ENCODE data around the gene OR6B2. TPM values are rescaled to one million over a fixed set of nuclear protein-coding genes. Genes with fewer than 3 reads are reported as not detected.

The OR6B2 gene
- total and polyA plus RNA-seq, 8 donors, result not detected

DNA sequence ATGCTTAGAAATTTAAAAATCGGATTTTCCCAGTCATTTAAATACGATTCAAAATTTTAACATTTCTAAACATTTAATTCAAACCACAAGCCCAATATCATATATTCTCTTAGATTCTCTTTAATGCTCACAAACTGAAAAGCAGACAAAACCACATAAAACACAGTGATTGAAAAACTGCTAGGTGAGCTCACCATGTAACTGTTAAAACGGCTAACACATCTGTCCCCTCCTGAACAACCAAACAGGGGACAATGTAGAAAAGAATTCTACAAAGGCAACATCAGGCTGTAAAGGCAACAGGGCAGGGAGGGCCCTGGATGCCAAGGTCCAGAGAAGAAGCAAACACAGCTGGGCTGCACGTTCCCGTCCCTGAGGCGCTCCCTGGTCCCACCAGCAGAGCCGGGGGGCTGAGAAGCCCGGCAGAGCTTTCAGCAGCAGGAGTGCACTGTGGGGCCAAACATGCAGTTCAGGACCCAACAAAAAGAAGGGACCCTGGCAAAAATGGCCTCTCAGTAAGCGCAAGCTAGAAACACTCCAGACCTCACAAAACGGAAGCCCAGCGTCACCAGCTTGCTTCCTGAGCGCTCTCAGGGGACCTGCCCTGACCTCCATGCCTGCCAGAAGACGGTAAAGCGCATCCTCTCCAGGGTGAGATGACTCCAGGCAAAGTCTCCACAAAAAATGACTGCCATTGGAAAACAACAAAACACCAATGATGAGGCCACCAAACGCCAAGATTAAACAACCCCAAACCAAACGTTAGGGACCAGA, 45.6 kb downstream of the OR6B2 start:
- Histone ChIP-seq H3K27me3 (no peaks in the 10 kb centered on the region), H3K36me3 (peaks cover 39 to 92% (median 91%) of the 10 kb centered on the region in 4 donors), H3K4me3 (no peak overlapping the region), H3K27ac (no peak overlapping the region), H3K4me1 (no peaks in the 10 kb centered on the region), H3K9me3 (peaks cover 0 to 7% (median 2%) of the 10 kb centered on the region in 4 donors)
- TF ChIP-seq, protein P1, sequence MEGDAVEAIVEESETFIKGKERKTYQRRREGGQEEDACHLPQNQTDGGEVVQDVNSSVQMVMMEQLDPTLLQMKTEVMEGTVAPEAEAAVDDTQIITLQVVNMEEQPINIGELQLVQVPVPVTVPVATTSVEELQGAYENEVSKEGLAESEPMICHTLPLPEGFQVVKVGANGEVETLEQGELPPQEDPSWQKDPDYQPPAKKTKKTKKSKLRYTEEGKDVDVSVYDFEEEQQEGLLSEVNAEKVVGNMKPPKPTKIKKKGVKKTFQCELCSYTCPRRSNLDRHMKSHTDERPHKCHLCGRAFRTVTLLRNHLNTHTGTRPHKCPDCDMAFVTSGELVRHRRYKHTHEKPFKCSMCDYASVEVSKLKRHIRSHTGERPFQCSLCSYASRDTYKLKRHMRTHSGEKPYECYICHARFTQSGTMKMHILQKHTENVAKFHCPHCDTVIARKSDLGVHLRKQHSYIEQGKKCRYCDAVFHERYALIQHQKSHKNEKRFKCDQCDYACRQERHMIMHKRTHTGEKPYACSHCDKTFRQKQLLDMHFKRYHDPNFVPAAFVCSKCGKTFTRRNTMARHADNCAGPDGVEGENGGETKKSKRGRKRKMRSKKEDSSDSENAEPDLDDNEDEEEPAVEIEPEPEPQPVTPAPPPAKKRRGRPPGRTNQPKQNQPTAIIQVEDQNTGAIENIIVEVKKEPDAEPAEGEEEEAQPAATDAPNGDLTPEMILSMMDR (IDR thresholded peaks at IDR 0.05), result no peak
- no peak for TF ChIP-seq POLR2A (IDR thresholded peaks at IDR 0.05)
- no peak for TF ChIP-seq POLR2AphosphoS5 (IDR thresholded peaks at IDR 0.05)
- TF ChIP-seq EP300 (IDR thresholded peaks at IDR 0.05), result no peak
- WGBS, 5 donors, result 95 to 97% (median 96%) methylated on average over 16 of the region's 16 CpGs
- intact Hi-C loops (cut with DNase I; ENCODE audit: low total_unique reads), result loop anchor here (10.0 kb wide), 1 partner anchor 950 kb away; no protein-coding TSS in a partner anchor
- no peak for DNase-seq

DNA sequence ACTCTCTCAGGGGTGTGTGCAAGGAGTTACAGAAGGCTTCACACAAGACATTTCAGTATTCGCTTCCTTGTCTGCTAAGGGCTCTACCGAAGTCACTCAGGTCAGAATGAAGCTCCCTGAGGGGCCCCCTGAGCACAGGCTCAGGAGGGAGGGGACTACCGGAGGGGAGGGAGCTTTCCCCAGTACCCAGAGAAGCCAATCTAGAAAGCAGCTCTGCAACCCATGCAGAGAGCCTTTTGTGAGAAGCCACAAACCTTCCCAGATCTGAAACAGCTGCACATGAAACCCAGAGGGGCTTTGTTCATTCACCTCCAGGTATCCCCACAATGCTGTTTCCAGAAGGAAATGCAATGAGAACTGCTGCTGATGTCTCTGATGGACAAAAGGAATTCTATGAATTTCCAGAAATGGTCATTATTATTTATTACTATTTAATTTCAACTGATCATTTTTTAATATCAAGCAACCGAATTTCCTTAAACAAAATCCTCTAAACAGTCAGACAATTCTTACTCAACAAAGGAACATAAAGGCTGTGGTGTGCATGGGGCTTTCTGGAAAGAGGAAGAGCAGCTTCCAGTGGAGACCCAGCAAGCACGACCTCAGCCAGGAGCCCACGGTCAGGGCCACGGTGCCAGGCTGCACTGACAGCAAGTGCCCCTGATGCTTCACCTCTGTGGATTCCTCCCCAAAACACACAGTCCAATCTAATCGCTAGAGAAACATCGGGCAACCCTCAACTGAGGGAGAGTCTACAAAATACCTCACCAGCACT, 47.0 kb downstream of the OR6B2 start:
- TF ChIP-seq POLR2AphosphoS5 (IDR thresholded peaks at IDR 0.05) (no peak), POLR2A (IDR thresholded peaks at IDR 0.05) (no peak), EP300 (IDR thresholded peaks at IDR 0.05) (no peak)
- peaks cover 0 to 7% (median 2%) of the 10 kb centered on the region in 4 donors for H3K9me3 ChIP-seq
- H3K4me3 ChIP-seq, result no peak overlapping the region
- H3K27me3 ChIP-seq, result no peaks in the 10 kb centered on the region
- H3K27ac ChIP-seq, result no peak overlapping the region
- H3K4me1 ChIP-seq, result no peaks in the 10 kb centered on the region
- 80 to 91% (median 82%) methylated on average over 8 to 9 of the region's 9 CpGs for WGBS, 5 donors
- DNase-seq, result no peak
- intact Hi-C loops (cut with DNase I; ENCODE audit: low total_unique reads), result loop anchor here (10.0 kb wide), 1 partner anchor 948 kb away; no protein-coding TSS in a partner anchor
- peaks cover 31 to 92% (median 89%) of the 10 kb centered on the region in 4 donors for H3K36me3 ChIP-seq

Other genes starting within 250 kb of the OR6B2 start
- 100 to 1,000 TPM in 3 of 5 donors, 10 to 100 TPM in 2; 54.7 to 259 (median 105) TPM for gene NDUFA10, start 5.1 kb downstream of the OR6B2 start, total RNA-seq
- gene NDUFA10, start 5.1 kb downstream of the OR6B2 start, polyA plus RNA-seq, result 10 to 100 TPM; 72.8 to 91.2 (median 73.3) TPM
- not detected for gene OR6B3, start 23.1 kb upstream of the OR6B2 start, total RNA-seq
- gene OR6B3, start 23.1 kb upstream of the OR6B2 start, polyA plus RNA-seq, result not detected
- gene COPS9, start 105.9 kb upstream of the OR6B2 start, total RNA-seq, result 100 to 1,000 TPM in 2 of 5 donors, 10 to 100 TPM in 3; 40.6 to 168 (median 80.9) TPM
- gene COPS9, start 105.9 kb upstream of the OR6B2 start, polyA plus RNA-seq, result 100 to 1,000 TPM; 328 to 582 (median 573) TPM
- not detected for gene OTOS, start 110.2 kb upstream of the OR6B2 start, total RNA-seq
- not detected for gene OTOS, start 110.2 kb upstream of the OR6B2 start, polyA plus RNA-seq